SK-N-SH (cell line): ENCODE data around the gene TRIM3.

ENCODE experiments used
- FOXM1 ChIP-seq: IDR thresholded peaks from 2 replicates; pipeline ENCODE4 v1.4.0; 2012; ENCODE audit warnings: low read depth, mild to moderate bottlenecking
- NFIC ChIP-seq: IDR thresholded peaks from 2 replicates; pipeline ENCODE4 v1.4.0; 2012; ENCODE audit warnings: borderline replicate concordance
- TCF12 ChIP-seq: IDR thresholded peaks from 2 replicates; pipeline ENCODE4 v1.4.0; 2012
- TF ChIP-seq, protein P1 (sequence below): IDR thresholded peaks from 2 replicates; pipeline ENCODE4 v1.4.0; 2012; ENCODE audit warnings: low read depth

GRCh38 chr11:6414874-6415328 lies 58.8 kb downstream of the TRIM3 start:
- no peak for TF ChIP-seq TCF12
- TF ChIP-seq NFIC: no peak
- TF ChIP-seq, protein P1, sequence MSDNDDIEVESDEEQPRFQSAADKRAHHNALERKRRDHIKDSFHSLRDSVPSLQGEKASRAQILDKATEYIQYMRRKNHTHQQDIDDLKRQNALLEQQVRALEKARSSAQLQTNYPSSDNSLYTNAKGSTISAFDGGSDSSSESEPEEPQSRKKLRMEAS: no peak
- TF ChIP-seq FOXM1: no peak
